Endodermal cell (in vitro differentiated cells): ENCODE measurements around the gene SLC5A4. TPM values are rescaled to one million over a fixed set of nuclear protein-coding genes. Genes with fewer than 3 reads are reported as not detected.

Experiments used
- DNase-seq: peaks from one replicate; pipeline ENCODE4 v3.0.0-alpha.2; 2017
- H3K27ac ChIP-seq: 2 replicates; pipeline ENCODE4 v1.5.1; 2013; ENCODE audit warnings: mild to moderate bottlenecking, low read depth, low read length, moderate library complexity
- H3K27me3 ChIP-seq: 2 replicates; pipeline ENCODE4 v1.6.1; 2013; ENCODE audit warnings: mild to moderate bottlenecking, low read length, moderate library complexity; ENCODE audit not compliant: insufficient read depth, control insufficient read depth, poor library complexity, severe bottlenecking
- H3K36me3 ChIP-seq: 2 replicates; pipeline ENCODE4 v1.7.0; 2013; ENCODE audit warnings: mild to moderate bottlenecking, low read length, moderate library complexity; ENCODE audit not compliant: control insufficient read depth, insufficient read depth
- H3K4me1 ChIP-seq: one replicate; pipeline ENCODE4 v1.7.0; 2013; ENCODE audit warnings: low read length; ENCODE audit not compliant: control insufficient read depth, insufficient read depth
- H3K4me3 ChIP-seq: 2 replicates; pipeline ENCODE4 v1.5.1; 2013; ENCODE audit warnings: mild to moderate bottlenecking, low read length, moderate library complexity
- H3K9ac ChIP-seq: 2 replicates; pipeline ENCODE4 v1.6.1; 2013; ENCODE audit warnings: mild to moderate bottlenecking, low read length, moderate library complexity; ENCODE audit not compliant: poor library complexity, severe bottlenecking; ENCODE audit errors: extremely low read depth
- H3K9me3 ChIP-seq: 2 replicates; pipeline ENCODE4 v1.6.1; 2013; ENCODE audit warnings: mild to moderate bottlenecking, low read length, moderate library complexity; ENCODE audit not compliant: control insufficient read depth
- H3K27ac Mint-ChIP-seq: 2 replicates; pipeline ENCODE4 v1.8.0; 2020; ENCODE audit warnings: mixed read lengths
- H3K27me3 Mint-ChIP-seq: 2 replicates; pipeline ENCODE4 v1.8.0; 2021; ENCODE audit warnings: mild to moderate bottlenecking, mixed read lengths; ENCODE audit not compliant: insufficient read depth
- H3K36me3 Mint-ChIP-seq: 2 replicates; pipeline ENCODE4 v1.8.0; 2020; ENCODE audit warnings: low read depth, mixed read lengths
- H3K4me1 Mint-ChIP-seq: 2 replicates; pipeline ENCODE4 v1.8.0; 2020; ENCODE audit warnings: mixed read lengths
- H3K4me3 Mint-ChIP-seq: 2 replicates; pipeline ENCODE4 v1.8.0; 2020; ENCODE audit warnings: mild to moderate bottlenecking, moderate library complexity, mixed read lengths
- H3K9me3 Mint-ChIP-seq: 2 replicates; pipeline ENCODE4 v1.8.0; 2020; ENCODE audit warnings: mild to moderate bottlenecking, mixed read lengths
- WGBS, 2 experiments: methylation state at CpG; one replicate each; pipeline versions ENCODE4 v1.1.5 to v1.1.7; 2013; ENCODE audit warnings: missing lambda C conversion rate in 2 of 2, mixed read lengths in 1 of 2; ENCODE audit not compliant: insufficient coverage in 1 of 2, insufficient read length in 1 of 2; 5-methylcytosine and 5-hydroxymethylcytosine counted together
- total RNA-seq, 2 donors: library from RNA; stranded (reverse); fragmentation: NEBNext Ultra II Directional in 1 of 2; extraction: Animal tissue kit (Norgen Biotek cat#: 25700) in 1 of 2; gene quantifications; 2 replicates in 1 of 2; 3 replicates in 1 of 2; pipeline ENCODE4 v1.2.1, GENCODE V29; 2021
- TF ChIP-seq, protein P1 (sequence below): fragments of 200-600 bp; sonication (generic); conservative IDR thresholded peaks from 2 replicates; pipeline ENCODE4 v1.5.0; 2021; ENCODE audit warnings: antibody characterized with exemption, mild to moderate bottlenecking

The SLC5A4 gene
- total RNA-seq, 2 donors from 2014 or later = not detected

GRCh38 chr22:32232191-32232830 is 22.8 kb downstream of the SLC5A4 start:
- DNase-seq = no peak
- Mint-ChIP-seq H3K4me3 (no peak overlapping the region), H3K36me3 (peaks cover 44% of the 10 kb centered on the region), H3K4me1 (no peaks in the 10 kb centered on the region), H3K27me3 (no peaks in the 10 kb centered on the region), H3K27ac (no peak overlapping the region), H3K9me3 (no peaks in the 10 kb centered on the region)
- Histone ChIP-seq H3K4me1 (no peaks in the 10 kb centered on the region), H3K36me3 (peaks cover 28% of the 10 kb centered on the region), H3K9me3 (no peaks in the 10 kb centered on the region), H3K9ac (no peak overlapping the region), H3K27me3 (no peaks in the 10 kb centered on the region), H3K4me3 (no peak overlapping the region), H3K27ac (no peak overlapping the region)
- TF ChIP-seq, protein P1, sequence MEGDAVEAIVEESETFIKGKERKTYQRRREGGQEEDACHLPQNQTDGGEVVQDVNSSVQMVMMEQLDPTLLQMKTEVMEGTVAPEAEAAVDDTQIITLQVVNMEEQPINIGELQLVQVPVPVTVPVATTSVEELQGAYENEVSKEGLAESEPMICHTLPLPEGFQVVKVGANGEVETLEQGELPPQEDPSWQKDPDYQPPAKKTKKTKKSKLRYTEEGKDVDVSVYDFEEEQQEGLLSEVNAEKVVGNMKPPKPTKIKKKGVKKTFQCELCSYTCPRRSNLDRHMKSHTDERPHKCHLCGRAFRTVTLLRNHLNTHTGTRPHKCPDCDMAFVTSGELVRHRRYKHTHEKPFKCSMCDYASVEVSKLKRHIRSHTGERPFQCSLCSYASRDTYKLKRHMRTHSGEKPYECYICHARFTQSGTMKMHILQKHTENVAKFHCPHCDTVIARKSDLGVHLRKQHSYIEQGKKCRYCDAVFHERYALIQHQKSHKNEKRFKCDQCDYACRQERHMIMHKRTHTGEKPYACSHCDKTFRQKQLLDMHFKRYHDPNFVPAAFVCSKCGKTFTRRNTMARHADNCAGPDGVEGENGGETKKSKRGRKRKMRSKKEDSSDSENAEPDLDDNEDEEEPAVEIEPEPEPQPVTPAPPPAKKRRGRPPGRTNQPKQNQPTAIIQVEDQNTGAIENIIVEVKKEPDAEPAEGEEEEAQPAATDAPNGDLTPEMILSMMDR = no peak
- 96 to 100% methylated on average over 4 of the region's 5 CpGs for WGBS, 2 experiments

- 78 to 87% methylated on average over 7 of the region's 7 CpGs for WGBS, 2 experiments
- H3K4me3 Mint-ChIP-seq = no peak overlapping the region
Observed at GRCh38 chr22:32226326-32227104, 28.6 kb downstream of the SLC5A4 start.

GRCh38 chr22:32222991-32223390 is 32.2 kb downstream of the SLC5A4 start:
- Mint-ChIP-seq H3K4me3 (no peak overlapping the region), H3K36me3 (peaks cover 13% of the 10 kb centered on the region), H3K9me3 (peaks cover 2% of the 10 kb centered on the region), H3K4me1 (no peaks in the 10 kb centered on the region), H3K27ac (no peak overlapping the region), H3K27me3 (no peaks in the 10 kb centered on the region)
- 90 to 100% methylated on average over 1 of the region's 1 CpG for WGBS, 2 experiments
- no peaks in the 10 kb centered on the region for H3K27me3 ChIP-seq
- no peak overlapping the region for H3K4me3 ChIP-seq
- H3K36me3 ChIP-seq = peaks cover 20% of the 10 kb centered on the region
- H3K4me1 ChIP-seq = no peaks in the 10 kb centered on the region
- TF ChIP-seq, protein P1 = no peak
- H3K9me3 ChIP-seq = no peaks in the 10 kb centered on the region
- no peak for DNase-seq
- no peak overlapping the region for H3K27ac ChIP-seq
- H3K9ac ChIP-seq = no peak overlapping the region

More at GRCh38 chr22:32226326-32227104, 28.6 kb downstream of the SLC5A4 start:
- Histone ChIP-seq H3K4me3 (no peak overlapping the region), H3K9ac (no peak overlapping the region), H3K36me3 (peaks cover 27% of the 10 kb centered on the region), H3K4me1 (no peaks in the 10 kb centered on the region), H3K27me3 (no peaks in the 10 kb centered on the region), H3K9me3 (no peaks in the 10 kb centered on the region), H3K27ac (no peak overlapping the region)
- H3K27ac Mint-ChIP-seq = no peak overlapping the region
- DNase-seq = no peak
- H3K4me1 Mint-ChIP-seq = no peaks in the 10 kb centered on the region
- no peaks in the 10 kb centered on the region for H3K27me3 Mint-ChIP-seq
- peaks cover 28% of the 10 kb centered on the region for H3K36me3 Mint-ChIP-seq
- TF ChIP-seq, protein P1 = no peak
- H3K9me3 Mint-ChIP-seq = no peaks in the 10 kb centered on the region
